K562 (cell line): Measurements from ENCODE around the gene ATP6V0C. TPM values are rescaled to one million over a fixed set of nuclear protein-coding genes. Genes with fewer than 3 reads are reported as not detected.
A peak's percentile ranks its signal among the peaks of the same experiment; 100 is the strongest.

ENCODE experiments used
- ARNT ChIP-seq, 2 experiments: fragments of 450-650 bp; IDR thresholded peaks; 2 replicates each; pipeline ENCODE4 v1.6.1; 2016; ENCODE audit warnings: mild to moderate bottlenecking in 1 of 2
- CXXC5 ChIP-seq: fragments of 250-450 bp; sonication (Bioruptor Pico); IDR thresholded peaks from 2 replicates; pipeline ENCODE4 v1.8.0; 2022; ENCODE audit warnings: inconsistent platforms, mild to moderate bottlenecking, moderate library complexity
- GMEB1 ChIP-seq: fragments of 250-450 bp; sonication (Bioruptor Pico); IDR thresholded peaks from 2 replicates; pipeline ENCODE4 v1.4.0; 2020; ENCODE audit warnings: mild to moderate bottlenecking
- MYC ChIP-seq, 2 experiments: fragments of 250-450 bp in 1 of 2; sonication (Bioruptor Pico) in 1 of 2; IDR thresholded peaks; 2 replicates each; pipeline versions ENCODE4 v1.5.1 to v1.6.1; 2012 to 2021; ENCODE audit warnings: low read depth in 2 of 2, borderline replicate concordance in 1 of 2, improper control_type of control experiment in 1 of 2, low read length in 1 of 2, mild to moderate bottlenecking in 1 of 2, moderate library complexity in 1 of 2
- NRF1 ChIP-seq, 2 experiments: fragments of 450-650 bp; IDR thresholded peaks in 1 of 2; conservative IDR thresholded peaks in 1 of 2; 2 replicates each; pipeline ENCODE4 v1.6.1; 2014; ENCODE audit warnings: mild to moderate bottlenecking in 2 of 2
- PHB2 ChIP-seq: fragments of 450-650 bp; IDR thresholded peaks from 2 replicates; pipeline ENCODE4 v1.6.1; 2017; ENCODE audit warnings: low read depth
- ZNF449 ChIP-seq: fragments of 250-450 bp; sonication (Bioruptor Pico); IDR thresholded peaks from 2 replicates; pipeline ENCODE4 v1.8.0; 2022; ENCODE audit warnings: moderate library complexity, mild to moderate bottlenecking, inconsistent platforms
- ZNF75A ChIP-seq: fragments of 450-650 bp; formaldehyde crosslinking; IDR thresholded peaks from 2 replicates; pipeline ENCODE4 v1.4.0; 2020; ENCODE audit warnings: mild to moderate bottlenecking
- polyA plus RNA-seq, 8 experiments: library from polyadenylated mRNA; depleted of rRNA in 4 of 8; stranded (reverse) in 5 of 8; unstranded in 3 of 8; fragments of >200 nt; fragmentation: Nextera tagmentation in 2 of 8; fragmentation: Illumina TruSeq in 1 of 8; extraction: Ambion mirVana in 2 of 8; extraction: Trizol in 1 of 8; gene quantifications; 2 replicates each; pipeline versions ENCODE4 v1.2.1 to v1.2.3, GENCODE V29; 2011 to 2014; ENCODE audit warnings: inconsistent platforms in 1 of 8, missing spikeins in 1 of 8
- total RNA-seq, 7 experiments: library from RNA; depleted of rRNA in 6 of 7; stranded (reverse); fragments of >200 nt in 6 of 7; fragmentation: Illumina TruSeq in 2 of 7; extraction: Trizol in 2 of 7; gene quantifications; 2 replicates each; pipeline versions ENCODE4 v1.2.1 to v1.2.3, GENCODE V29; 2011 to 2021; ENCODE audit warnings: low replicate concordance in 1 of 7
- TF ChIP-seq, protein P1 (sequence below): fragments of 200-800 bp; sonication (Bioruptor generic); IDR thresholded peaks from 2 replicates; pipeline ENCODE4 v1.6.1; 2017; ENCODE audit warnings: missing genetic modification characterization, missing compliant biosample characterization
- TF ChIP-seq, protein P2 (sequence below): fragments of 250-450 bp; sonication (Bioruptor Pico); IDR thresholded peaks from 2 replicates; pipeline ENCODE4 v1.9.0; 2021; ENCODE audit warnings: mild to moderate bottlenecking, inconsistent platforms
- TF ChIP-seq, protein P3 (sequence below), 2 experiments: IDR thresholded peaks; 2 replicates each; pipeline ENCODE4 v1.6.1; 2011; ENCODE audit warnings: borderline replicate concordance in 1 of 2, control low read depth in 1 of 2, low read depth in 1 of 2, low read length in 1 of 2, mild to moderate bottlenecking in 1 of 2, mixed read lengths in 1 of 2, moderate library complexity in 1 of 2; ENCODE audit not compliant: insufficient read depth in 1 of 2, insufficient read length in 1 of 2, poor library complexity in 1 of 2, severe bottlenecking in 1 of 2; ENCODE audit errors: extremely low read depth in 1 of 2
- TF ChIP-seq, protein P4 (sequence below): sonication (generic); formaldehyde crosslinking; IDR thresholded peaks from 2 replicates; pipeline ENCODE4 v1.8.0; 2022; ENCODE audit warnings: missing genetic modification reagents, mild to moderate bottlenecking, moderate library complexity, borderline replicate concordance
- TF ChIP-seq, protein P5 (sequence below): fragments of 450-650 bp; IDR thresholded peaks from 2 replicates; pipeline ENCODE4 v1.6.1; 2016; ENCODE audit warnings: borderline replicate concordance

ATP6V0C gene
- total and polyA plus RNA-seq, 9 of the 15 experiments (the other 6 are each of a cell fraction or from before 2014, with no cell fraction given) = 2.9 to 228 (median 22.7) TPM

GRCh38 chr16:2531696-2532493 lies 18.1 kb downstream of the ATP6V0C start (continued):
- peak; percentile 72 for TF ChIP-seq GMEB1 (CRISPR knock-in tag)
- TF ChIP-seq ARNT (IDR thresholded peaks at IDR 0.05) = no peak
- TF ChIP-seq, protein P1, sequence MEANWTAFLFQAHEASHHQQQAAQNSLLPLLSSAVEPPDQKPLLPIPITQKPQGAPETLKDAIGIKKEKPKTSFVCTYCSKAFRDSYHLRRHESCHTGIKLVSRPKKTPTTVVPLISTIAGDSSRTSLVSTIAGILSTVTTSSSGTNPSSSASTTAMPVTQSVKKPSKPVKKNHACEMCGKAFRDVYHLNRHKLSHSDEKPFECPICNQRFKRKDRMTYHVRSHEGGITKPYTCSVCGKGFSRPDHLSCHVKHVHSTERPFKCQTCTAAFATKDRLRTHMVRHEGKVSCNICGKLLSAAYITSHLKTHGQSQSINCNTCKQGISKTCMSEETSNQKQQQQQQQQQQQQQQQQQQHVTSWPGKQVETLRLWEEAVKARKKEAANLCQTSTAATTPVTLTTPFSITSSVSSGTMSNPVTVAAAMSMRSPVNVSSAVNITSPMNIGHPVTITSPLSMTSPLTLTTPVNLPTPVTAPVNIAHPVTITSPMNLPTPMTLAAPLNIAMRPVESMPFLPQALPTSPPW (CRISPR knock-in tag) = peak; percentile 43; the same call in 1 of the 2 replicates
- no peak for TF ChIP-seq PHB2
- no peak for TF ChIP-seq ZNF449 (CRISPR knock-in tag)
- TF ChIP-seq NRF1 (conservative IDR thresholded peaks at IDR 0.05 in 1 of 2, IDR thresholded peaks at IDR 0.05 in 1 of 2) = peak; percentile 96 to 97
- no peak for TF ChIP-seq ZNF75A (CRISPR knock-in tag)
- TF ChIP-seq, protein P2, sequence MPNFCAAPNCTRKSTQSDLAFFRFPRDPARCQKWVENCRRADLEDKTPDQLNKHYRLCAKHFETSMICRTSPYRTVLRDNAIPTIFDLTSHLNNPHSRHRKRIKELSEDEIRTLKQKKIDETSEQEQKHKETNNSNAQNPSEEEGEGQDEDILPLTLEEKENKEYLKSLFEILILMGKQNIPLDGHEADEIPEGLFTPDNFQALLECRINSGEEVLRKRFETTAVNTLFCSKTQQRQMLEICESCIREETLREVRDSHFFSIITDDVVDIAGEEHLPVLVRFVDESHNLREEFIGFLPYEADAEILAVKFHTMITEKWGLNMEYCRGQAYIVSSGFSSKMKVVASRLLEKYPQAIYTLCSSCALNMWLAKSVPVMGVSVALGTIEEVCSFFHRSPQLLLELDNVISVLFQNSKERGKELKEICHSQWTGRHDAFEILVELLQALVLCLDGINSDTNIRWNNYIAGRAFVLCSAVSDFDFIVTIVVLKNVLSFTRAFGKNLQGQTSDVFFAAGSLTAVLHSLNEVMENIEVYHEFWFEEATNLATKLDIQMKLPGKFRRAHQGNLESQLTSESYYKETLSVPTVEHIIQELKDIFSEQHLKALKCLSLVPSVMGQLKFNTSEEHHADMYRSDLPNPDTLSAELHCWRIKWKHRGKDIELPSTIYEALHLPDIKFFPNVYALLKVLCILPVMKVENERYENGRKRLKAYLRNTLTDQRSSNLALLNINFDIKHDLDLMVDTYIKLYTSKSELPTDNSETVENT = peak; percentile 22; the same call in 1 of the 2 replicates
- TF ChIP-seq, protein P3, sequence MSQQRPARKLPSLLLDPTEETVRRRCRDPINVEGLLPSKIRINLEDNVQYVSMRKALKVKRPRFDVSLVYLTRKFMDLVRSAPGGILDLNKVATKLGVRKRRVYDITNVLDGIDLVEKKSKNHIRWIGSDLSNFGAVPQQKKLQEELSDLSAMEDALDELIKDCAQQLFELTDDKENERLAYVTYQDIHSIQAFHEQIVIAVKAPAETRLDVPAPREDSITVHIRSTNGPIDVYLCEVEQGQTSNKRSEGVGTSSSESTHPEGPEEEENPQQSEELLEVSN (IDR thresholded peaks at IDR 0.05; ENCODE audit: borderline replicate concordance in 1 of 2, extremely low read depth in 1 of 2, insufficient read depth in 1 of 2, insufficient read length in 1 of 2, low read depth in 1 of 2, low read length in 1 of 2, poor library complexity in 1 of 2, severe bottlenecking in 1 of 2) = peak; percentile 75 to 95
- TF ChIP-seq, protein P4, sequence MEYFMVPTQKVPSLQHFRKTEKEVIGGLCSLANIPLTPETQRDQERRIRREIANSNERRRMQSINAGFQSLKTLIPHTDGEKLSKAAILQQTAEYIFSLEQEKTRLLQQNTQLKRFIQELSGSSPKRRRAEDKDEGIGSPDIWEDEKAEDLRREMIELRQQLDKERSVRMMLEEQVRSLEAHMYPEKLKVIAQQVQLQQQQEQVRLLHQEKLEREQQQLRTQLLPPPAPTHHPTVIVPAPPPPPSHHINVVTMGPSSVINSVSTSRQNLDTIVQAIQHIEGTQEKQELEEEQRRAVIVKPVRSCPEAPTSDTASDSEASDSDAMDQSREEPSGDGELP (CRISPR knock-in tag) = peak; percentile 69
- peak; percentile 81 for TF ChIP-seq MYC (IDR thresholded peaks at IDR 0.05; ENCODE audit: low read depth, low read length)
- TF ChIP-seq MYC (CRISPR knock-in tag; IDR thresholded peaks at IDR 0.05; ENCODE audit: borderline replicate concordance, low read depth) = peak; percentile 87; the same call in 1 of the 2 replicates
- peak; percentile 89 for TF ChIP-seq CXXC5 (CRISPR knock-in tag)
- TF ChIP-seq, protein P5, sequence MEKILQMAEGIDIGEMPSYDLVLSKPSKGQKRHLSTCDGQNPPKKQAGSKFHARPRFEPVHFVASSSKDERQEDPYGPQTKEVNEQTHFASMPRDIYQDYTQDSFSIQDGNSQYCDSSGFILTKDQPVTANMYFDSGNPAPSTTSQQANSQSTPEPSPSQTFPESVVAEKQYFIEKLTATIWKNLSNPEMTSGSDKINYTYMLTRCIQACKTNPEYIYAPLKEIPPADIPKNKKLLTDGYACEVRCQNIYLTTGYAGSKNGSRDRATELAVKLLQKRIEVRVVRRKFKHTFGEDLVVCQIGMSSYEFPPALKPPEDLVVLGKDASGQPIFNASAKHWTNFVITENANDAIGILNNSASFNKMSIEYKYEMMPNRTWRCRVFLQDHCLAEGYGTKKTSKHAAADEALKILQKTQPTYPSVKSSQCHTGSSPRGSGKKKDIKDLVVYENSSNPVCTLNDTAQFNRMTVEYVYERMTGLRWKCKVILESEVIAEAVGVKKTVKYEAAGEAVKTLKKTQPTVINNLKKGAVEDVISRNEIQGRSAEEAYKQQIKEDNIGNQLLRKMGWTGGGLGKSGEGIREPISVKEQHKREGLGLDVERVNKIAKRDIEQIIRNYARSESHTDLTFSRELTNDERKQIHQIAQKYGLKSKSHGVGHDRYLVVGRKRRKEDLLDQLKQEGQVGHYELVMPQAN = peak; percentile 35; the same call in 1 of the 2 replicates
